Liver (tissue), 9 donors: ENCODE data around the gene IL11RA. TPM values are rescaled to one million over a fixed set of nuclear protein-coding genes. Genes with fewer than 3 reads are reported as not detected.

Experiments used
- DNase-seq: peaks from one replicate; pipeline ENCODE4 v3.0.0-alpha.2; 2017; ENCODE audit warnings: low spot score
- H3K27ac ChIP-seq, 2 donors: one replicate each; pipeline ENCODE4 v1.7.0; 2013; ENCODE audit warnings: inconsistent platforms in 2 of 2, low read length in 2 of 2, control low read depth in 1 of 2, low read depth in 1 of 2, mild to moderate bottlenecking in 1 of 2
- H3K27me3 ChIP-seq, 4 donors: one replicate each; pipeline versions ENCODE4 v1.6.1 to v1.7.0; 2013; ENCODE audit warnings: low read length in 3 of 4, inconsistent platforms in 1 of 4, mild to moderate bottlenecking in 1 of 4, moderate library complexity in 1 of 4; ENCODE audit not compliant: control insufficient read depth in 4 of 4, insufficient read depth in 4 of 4
- H3K36me3 ChIP-seq, 4 donors: one replicate each; pipeline versions ENCODE4 v1.6.1 to v1.7.0; 2013; ENCODE audit warnings: low read length in 3 of 4, mild to moderate bottlenecking in 3 of 4, low read depth in 1 of 4, moderate library complexity in 1 of 4; ENCODE audit not compliant: control insufficient read depth in 4 of 4, insufficient read depth in 3 of 4
- H3K4me1 ChIP-seq, 4 donors: one replicate each; pipeline versions ENCODE4 v1.6.1 to v1.7.0; 2013; ENCODE audit warnings: low read length in 3 of 4, mild to moderate bottlenecking in 3 of 4, moderate library complexity in 1 of 4; ENCODE audit not compliant: control insufficient read depth in 4 of 4, insufficient read depth in 4 of 4
- H3K4me3 ChIP-seq, 3 donors: one replicate each; pipeline versions ENCODE4 v1.6.1 to v1.7.0; 2013; ENCODE audit warnings: low read length in 3 of 3, control low read depth in 1 of 3, low read depth in 1 of 3, mild to moderate bottlenecking in 1 of 3
- H3K9ac ChIP-seq, 2 donors: one replicate each; pipeline ENCODE4 v1.7.0; 2013; ENCODE audit warnings: low read length in 2 of 2, mild to moderate bottlenecking in 2 of 2, moderate library complexity in 2 of 2, control low read depth in 1 of 2, low read depth in 1 of 2
- H3K9me3 ChIP-seq, 4 donors: one replicate each; pipeline versions ENCODE4 v1.6.1 to v1.7.0; 2013; ENCODE audit warnings: low read length in 3 of 4; ENCODE audit not compliant: control insufficient read depth in 4 of 4
- EGR1 ChIP-seq, 2 donors: IDR thresholded peaks; 2 replicates each; pipeline ENCODE4 v1.6.1; 2016 to 2018; ENCODE audit warnings: antibody characterized with exemption in 2 of 2, low read depth in 2 of 2
- FOXA1 ChIP-seq: IDR thresholded peaks from 2 replicates; pipeline ENCODE4 v1.6.1; 2016; ENCODE audit warnings: antibody characterized with exemption
- FOXA2 ChIP-seq: IDR thresholded peaks from 2 replicates; pipeline ENCODE4 v1.6.1; 2016; ENCODE audit warnings: antibody characterized with exemption
- GABPA ChIP-seq, 2 donors: IDR thresholded peaks in 1 of 2; conservative IDR thresholded peaks in 1 of 2; 2 replicates each; pipeline ENCODE4 v1.6.1; 2016; ENCODE audit warnings: antibody characterized with exemption in 2 of 2, mild to moderate bottlenecking in 1 of 2, moderate library complexity in 1 of 2
- HNF4A ChIP-seq, 2 donors: conservative IDR thresholded peaks; 2 replicates each; pipeline ENCODE4 v1.6.1; 2016; ENCODE audit warnings: antibody characterized with exemption in 2 of 2, mild to moderate bottlenecking in 2 of 2
- HNF4G ChIP-seq: IDR thresholded peaks from 2 replicates; pipeline ENCODE4 v1.6.1; 2016; ENCODE audit warnings: antibody characterized with exemption
- JUND ChIP-seq, 2 donors: IDR thresholded peaks; 2 replicates each; pipeline ENCODE4 v1.6.1; 2016; ENCODE audit warnings: antibody characterized with exemption in 2 of 2
- NR2F2 ChIP-seq: IDR thresholded peaks from 2 replicates; pipeline ENCODE4 v1.6.1; 2016; ENCODE audit warnings: antibody characterized with exemption
- RAD21 ChIP-seq, 2 donors: IDR thresholded peaks; 2 replicates each; pipeline ENCODE4 v1.6.1; 2016; ENCODE audit warnings: antibody characterized with exemption in 2 of 2, mild to moderate bottlenecking in 2 of 2
- RXRA ChIP-seq, 2 donors: IDR thresholded peaks; 2 replicates each; pipeline ENCODE4 v1.6.1; 2017 to 2018; ENCODE audit warnings: antibody characterized with exemption in 2 of 2, mild to moderate bottlenecking in 1 of 2
- SP1 ChIP-seq: IDR thresholded peaks from 2 replicates; pipeline ENCODE4 v1.6.1; 2018; ENCODE audit warnings: antibody characterized with exemption, mild to moderate bottlenecking
- TAF1 ChIP-seq: conservative IDR thresholded peaks from 2 replicates; pipeline ENCODE4 v1.6.1; 2016; ENCODE audit warnings: antibody characterized with exemption, mild to moderate bottlenecking
- YY1 ChIP-seq: IDR thresholded peaks from 2 replicates; pipeline ENCODE4 v1.6.1; 2016; ENCODE audit warnings: antibody characterized with exemption, mild to moderate bottlenecking
- ZBTB33 ChIP-seq: IDR thresholded peaks from 2 replicates; pipeline ENCODE4 v1.6.1; 2016; ENCODE audit warnings: antibody characterized with exemption
- WGBS: extraction: QIAGEN DNeasy Blood & Tissue Kit; methylation state at CpG from one replicate; pipeline ENCODE4 v1.1.7; 2013; 5-methylcytosine and 5-hydroxymethylcytosine counted together
- polyA plus RNA-seq, 2 donors: library from polyadenylated mRNA; stranded (reverse) in 1 of 2; unstranded in 1 of 2; fragments of 200-250 nt in 1 of 2; fragments of >200 nt in 1 of 2; fragmentation: Nextera tagmentation in 1 of 2; extraction: Ambion mirVana in 1 of 2; gene quantifications; one replicate each; pipeline versions ENCODE4 v1.2.1 to v1.2.3, GENCODE V29; 2013 to 2015
- total RNA-seq, 2 donors: library from RNA; depleted of rRNA; stranded (reverse); fragments of >200 nt; gene quantifications; one replicate each; pipeline ENCODE4 v1.2.3, GENCODE V29; 2014
- TF ChIP-seq, protein P1 (sequence below): fragments of 150-350 bp; IDR thresholded peaks from 2 replicates; pipeline ENCODE4 v1.5.1; 2017; ENCODE audit warnings: improper control_type of control experiment, low read depth, low read length; ENCODE audit not compliant: missing input control
- TF ChIP-seq, protein P2 (sequence below): IDR thresholded peaks from 2 replicates; pipeline ENCODE4 v1.6.1; 2016; ENCODE audit warnings: antibody characterized with exemption, mild to moderate bottlenecking
- donor health status: healthy.
- donor health status: healthy.
- donor health status: healthy.
- donor health status: healthy.
- donor health status: healthy.

IL11RA gene
- total and polyA plus RNA-seq, 4 donors = 10.0 to 35.3 (median 14.7) TPM

DNA sequence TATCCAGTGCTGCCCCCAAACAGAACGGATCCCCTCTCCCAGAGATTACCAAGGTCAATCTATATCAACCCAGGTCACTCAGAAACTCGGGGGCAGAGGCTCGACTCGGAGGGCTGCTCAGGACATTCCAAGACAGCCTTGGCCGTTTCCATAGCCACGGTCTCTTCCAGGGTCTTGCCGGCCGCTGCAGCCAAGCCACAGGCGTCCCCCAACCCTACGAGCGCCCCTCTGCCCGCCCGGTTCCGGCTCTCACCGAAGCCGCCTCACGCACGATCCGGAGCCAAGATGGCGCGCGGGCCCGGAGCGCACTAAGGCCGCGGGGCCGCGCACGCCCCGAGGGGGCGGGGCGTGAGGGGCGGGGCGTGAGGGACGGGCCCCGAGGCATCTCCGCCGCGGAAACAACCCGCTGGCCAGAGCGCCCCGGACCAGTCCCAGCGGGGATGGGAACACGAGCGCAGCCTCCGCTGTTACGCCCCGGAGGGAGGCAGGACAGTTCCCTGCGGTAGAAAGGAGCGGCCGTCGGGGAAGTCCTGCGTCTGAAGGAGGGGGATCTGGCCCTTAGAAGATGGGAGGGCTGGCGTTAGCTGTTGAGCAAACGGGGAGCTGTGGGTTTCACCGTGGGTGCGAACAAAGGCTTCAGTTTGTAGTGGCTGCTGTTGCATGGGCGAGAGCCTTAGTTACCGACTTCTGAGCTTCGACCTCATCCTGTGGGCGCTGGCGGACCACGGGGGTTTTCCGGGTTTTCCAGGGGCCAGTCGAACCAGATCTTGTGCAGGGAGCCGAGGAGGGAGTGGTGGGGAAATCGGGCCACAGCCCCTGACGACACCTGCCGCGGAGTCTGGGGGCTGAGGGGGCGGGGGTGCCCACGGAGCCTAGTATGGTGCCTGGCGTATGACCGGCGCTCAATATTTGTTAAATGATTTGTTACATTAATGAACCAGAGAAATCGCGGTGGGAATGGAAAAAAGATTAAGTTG lies 39.9 kb upstream of the IL11RA start, which contains the start of gene RPP25L:
RPP25L (minus strand) TSS at position 287 of the 977 bp plus-strand sequence. CDS start 801 bp downstream, outside the sequence.
- Histone ChIP-seq H3K9ac (peak within 1 kb of the TSS; percentile 85 to 87), H3K4me3 (peak within 1 kb of the TSS; percentile 74 to 95 (median 87)), H3K27me3 (no peaks in the 10 kb centered on the region), H3K27ac (peak within 1 kb of the TSS; percentile 81 to 90), H3K4me1 (peaks cover 11 to 29% (median 23%) of the 10 kb centered on the region in 4 donors), H3K9me3 (no peaks in the 10 kb centered on the region), H3K36me3 (peaks cover 0 to 24% (median 11%) of the 10 kb centered on the region in 4 donors)
- WGBS = under 1% methylated on average over 77 of the region's 77 CpGs
- peak in 1 of 2 donors; percentile 14 for TF ChIP-seq RAD21 (IDR thresholded peaks at IDR 0.05)
- TF ChIP-seq RXRA (IDR thresholded peaks at IDR 0.05) = no peak
- peak; percentile 91 for TF ChIP-seq YY1
- no peak for TF ChIP-seq SP1
- TF ChIP-seq FOXA1 = no peak
- no peak for TF ChIP-seq NR2F2
- TF ChIP-seq, protein P1, sequence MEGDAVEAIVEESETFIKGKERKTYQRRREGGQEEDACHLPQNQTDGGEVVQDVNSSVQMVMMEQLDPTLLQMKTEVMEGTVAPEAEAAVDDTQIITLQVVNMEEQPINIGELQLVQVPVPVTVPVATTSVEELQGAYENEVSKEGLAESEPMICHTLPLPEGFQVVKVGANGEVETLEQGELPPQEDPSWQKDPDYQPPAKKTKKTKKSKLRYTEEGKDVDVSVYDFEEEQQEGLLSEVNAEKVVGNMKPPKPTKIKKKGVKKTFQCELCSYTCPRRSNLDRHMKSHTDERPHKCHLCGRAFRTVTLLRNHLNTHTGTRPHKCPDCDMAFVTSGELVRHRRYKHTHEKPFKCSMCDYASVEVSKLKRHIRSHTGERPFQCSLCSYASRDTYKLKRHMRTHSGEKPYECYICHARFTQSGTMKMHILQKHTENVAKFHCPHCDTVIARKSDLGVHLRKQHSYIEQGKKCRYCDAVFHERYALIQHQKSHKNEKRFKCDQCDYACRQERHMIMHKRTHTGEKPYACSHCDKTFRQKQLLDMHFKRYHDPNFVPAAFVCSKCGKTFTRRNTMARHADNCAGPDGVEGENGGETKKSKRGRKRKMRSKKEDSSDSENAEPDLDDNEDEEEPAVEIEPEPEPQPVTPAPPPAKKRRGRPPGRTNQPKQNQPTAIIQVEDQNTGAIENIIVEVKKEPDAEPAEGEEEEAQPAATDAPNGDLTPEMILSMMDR = no peak
- no peak for TF ChIP-seq FOXA2
- no peak for TF ChIP-seq ZBTB33
- TF ChIP-seq, protein P2, sequence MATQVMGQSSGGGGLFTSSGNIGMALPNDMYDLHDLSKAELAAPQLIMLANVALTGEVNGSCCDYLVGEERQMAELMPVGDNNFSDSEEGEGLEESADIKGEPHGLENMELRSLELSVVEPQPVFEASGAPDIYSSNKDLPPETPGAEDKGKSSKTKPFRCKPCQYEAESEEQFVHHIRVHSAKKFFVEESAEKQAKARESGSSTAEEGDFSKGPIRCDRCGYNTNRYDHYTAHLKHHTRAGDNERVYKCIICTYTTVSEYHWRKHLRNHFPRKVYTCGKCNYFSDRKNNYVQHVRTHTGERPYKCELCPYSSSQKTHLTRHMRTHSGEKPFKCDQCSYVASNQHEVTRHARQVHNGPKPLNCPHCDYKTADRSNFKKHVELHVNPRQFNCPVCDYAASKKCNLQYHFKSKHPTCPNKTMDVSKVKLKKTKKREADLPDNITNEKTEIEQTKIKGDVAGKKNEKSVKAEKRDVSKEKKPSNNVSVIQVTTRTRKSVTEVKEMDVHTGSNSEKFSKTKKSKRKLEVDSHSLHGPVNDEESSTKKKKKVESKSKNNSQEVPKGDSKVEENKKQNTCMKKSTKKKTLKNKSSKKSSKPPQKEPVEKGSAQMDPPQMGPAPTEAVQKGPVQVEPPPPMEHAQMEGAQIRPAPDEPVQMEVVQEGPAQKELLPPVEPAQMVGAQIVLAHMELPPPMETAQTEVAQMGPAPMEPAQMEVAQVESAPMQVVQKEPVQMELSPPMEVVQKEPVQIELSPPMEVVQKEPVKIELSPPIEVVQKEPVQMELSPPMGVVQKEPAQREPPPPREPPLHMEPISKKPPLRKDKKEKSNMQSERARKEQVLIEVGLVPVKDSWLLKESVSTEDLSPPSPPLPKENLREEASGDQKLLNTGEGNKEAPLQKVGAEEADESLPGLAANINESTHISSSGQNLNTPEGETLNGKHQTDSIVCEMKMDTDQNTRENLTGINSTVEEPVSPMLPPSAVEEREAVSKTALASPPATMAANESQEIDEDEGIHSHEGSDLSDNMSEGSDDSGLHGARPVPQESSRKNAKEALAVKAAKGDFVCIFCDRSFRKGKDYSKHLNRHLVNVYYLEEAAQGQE = peak; percentile 57
- peak; percentile 62 for TF ChIP-seq TAF1
- peak; percentile 90 for DNase-seq

GRCh38 chr9:34612788-34613390 lies 39.1 kb upstream of the IL11RA start:
- no peaks in the 10 kb centered on the region for H3K9me3 ChIP-seq
- peak overlapping the region; percentile 81 to 90 for H3K27ac ChIP-seq
- no peaks in the 10 kb centered on the region for H3K27me3 ChIP-seq
- H3K4me1 ChIP-seq = peaks cover 11 to 26% (median 21%) of the 10 kb centered on the region in 4 donors
- H3K36me3 ChIP-seq = peaks cover 0 to 32% (median 19%) of the 10 kb centered on the region in 4 donors
- DNase-seq = peak; percentile 82
- peak overlapping the region; percentile 37 to 74 (median 70) for H3K4me3 ChIP-seq
- peak overlapping the region; percentile 29 to 54 for H3K9ac ChIP-seq
- 2% methylated on average over 15 of the region's 15 CpGs for WGBS
- peak in 1 of 2 donors; percentile 25 for TF ChIP-seq RXRA (IDR thresholded peaks at IDR 0.05)
- peak in 1 of 2 donors; percentile 14 for TF ChIP-seq GABPA (IDR thresholded peaks at IDR 0.05 in 1 of 2, conservative IDR thresholded peaks at IDR 0.05 in 1 of 2)
- no peak for TF ChIP-seq FOXA1
- no peak for TF ChIP-seq EGR1 (IDR thresholded peaks at IDR 0.05; ENCODE audit: low read depth in 2 of 2)
- peak; percentile 77 to 81 for TF ChIP-seq RAD21 (IDR thresholded peaks at IDR 0.05)
- no peak for TF ChIP-seq JUND (IDR thresholded peaks at IDR 0.05)
- TF ChIP-seq HNF4A (conservative IDR thresholded peaks at IDR 0.05) = peak in 1 of 2 donors; percentile 36
- TF ChIP-seq SP1 = no peak
- TF ChIP-seq FOXA2 = no peak
- no peak for TF ChIP-seq YY1
- no peak for TF ChIP-seq ZBTB33
- no peak for TF ChIP-seq HNF4G
